ENCODE results near the gene OTUD1. TPM values are rescaled to one million over a fixed set of nuclear protein-coding genes. Genes with fewer than 3 reads are reported as not detected.

The OTUD1 gene
- total and polyA plus RNA-seq, 2 of the 4 experiments (the other 2 are of a cell fraction) = 1.3 to 1.4 TPM

- H2AK5ac ChIP-seq (ENCODE audit: low read depth, low read length) = no peak overlapping the region
- no peak overlapping the region for H3K14ac ChIP-seq (replicated peaks; ENCODE audit: low read depth, low read length)
- no peaks in the 10 kb centered on the region for H4K20me1 ChIP-seq (ENCODE audit: insufficient read depth, low read length)
- POLR2A ChIA-PET (ENCODE audit: unreplicated experiment) = no interaction called here
- H4K91ac ChIP-seq (ENCODE audit: insufficient read depth, low read depth, low read length) = no peak overlapping the region
- no peak overlapping the region for H3K9ac ChIP-seq (ENCODE audit: low read depth, low read length)
- in situ Hi-C loops (cut with MboI; ENCODE audit: low sequenced_read_pairs) = no loop called here
- no peak overlapping the region for H4K8ac ChIP-seq (ENCODE audit: low read depth in 2 of 2, low read length in 2 of 2)
- no peaks in the 10 kb centered on the region for H3K4me1 ChIP-seq (ENCODE audit: control insufficient read depth, insufficient read depth, low read length)
- no peak overlapping the region for H3K56ac ChIP-seq (ENCODE audit: extremely low read depth, insufficient read depth, low read length)
- H3K4me3 ChIP-seq (ENCODE audit: insufficient read depth, low read depth, low read length) = no peak overlapping the region
- no peaks in the 10 kb centered on the region for H3K79me1 ChIP-seq (ENCODE audit: low read depth in 1 of 2, low read length in 2 of 2)
- no peak overlapping the region for H2BK15ac ChIP-seq (ENCODE audit: low read depth, low read length)
- CTCF ChIA-PET = no interaction called here
- H3K9me1 ChIP-seq (ENCODE audit: insufficient read depth, low read length) = no peaks in the 10 kb centered on the region
- H3K23ac ChIP-seq (ENCODE audit: low read depth, low read length) = no peak overlapping the region
- dilution Hi-C loops (cut with HindIII; ENCODE audit: low sequenced_read_pairs, unreplicated experiment) = no loop called here
- H3K27me3 ChIP-seq (ENCODE audit: control insufficient read depth, insufficient read depth, low read length) = no peaks in the 10 kb centered on the region; the same call in 1 of the 2 replicates
- intact Hi-C loops (cut with micrococcal nuclease) = no loop called here
- H3K18ac ChIP-seq (ENCODE audit: low read depth, low read length) = no peak overlapping the region
- BruUV-seq (replicated peaks) = no TSS peak
- no peak overlapping the region for H2BK5ac ChIP-seq (ENCODE audit: low read depth, low read length, poor library complexity, severe bottlenecking)
- ATAC-seq (ENCODE audit: low read depth) (no peak), DNase-seq (no peak)
- no CpG with 5 or more reads among the region's 2 CpGs for WGBS, 2 experiments (ENCODE audit: extremely low coverage in 2 of 2, insufficient read length in 1 of 2)
- no peak overlapping the region for H3K4me2 ChIP-seq (ENCODE audit: low read depth, low read length)
- H2AFZ ChIP-seq (replicated peaks; ENCODE audit: low read length, poor library complexity) = no peak overlapping the region
- H3K27ac ChIP-seq (ENCODE audit: insufficient read depth, low read length) = no peak overlapping the region
- H2BK20ac ChIP-seq (ENCODE audit: low read depth, low read length) = no peak overlapping the region
- H3K36me3 ChIP-seq (ENCODE audit: control insufficient read depth, insufficient read depth, low read length) = no peaks in the 10 kb centered on the region
- no peak overlapping the region for H2BK120ac ChIP-seq (ENCODE audit: low read depth, low read length)
- H3K9me3 ChIP-seq (ENCODE audit: control insufficient read depth, insufficient read depth, low read length) = no peaks in the 10 kb centered on the region
- TF ChIP-seq CHD1 (IDR thresholded peaks at IDR 0.05; ENCODE audit: low read depth, low read length) (no peak), ELK1 (IDR thresholded peaks at IDR 0.05; ENCODE audit: borderline replicate concordance, low read depth, low read length) (no peak), USF2 (IDR thresholded peaks at IDR 0.05; ENCODE audit: low read depth, low read length) (no peak), CEBPB (IDR thresholded peaks at IDR 0.05; ENCODE audit: low read depth, low read length) (no peak), FOS (IDR thresholded peaks at IDR 0.05; ENCODE audit: low read depth, low read length) (no peak), SMC3 (IDR thresholded peaks at IDR 0.05; ENCODE audit: low read depth, low read length) (no peak), CTCF (conservative IDR thresholded peaks at IDR 0.05; ENCODE audit: low read depth, low read length) (no peak), RCOR1 (IDR thresholded peaks at IDR 0.05; ENCODE audit: insufficient replicate concordance, low read length) (no peak), RFX5 (IDR thresholded peaks at IDR 0.05; ENCODE audit: low read depth, low read length) (no peak), MAZ (IDR thresholded peaks at IDR 0.05; ENCODE audit: borderline replicate concordance, low read depth, low read length) (no peak), MXI1 (IDR thresholded peaks at IDR 0.05; ENCODE audit: borderline replicate concordance, low read depth, low read length) (no peak), POLR2A (IDR thresholded peaks at IDR 0.05; ENCODE audit: low read depth, low read length) (no peak)
- H3K4ac ChIP-seq (ENCODE audit: low read depth, low read length) = no peak overlapping the region
- H2AK9ac ChIP-seq (replicated peaks; ENCODE audit: low read depth, low read length, poor library complexity) = no peak overlapping the region
- no peak overlapping the region for H4K5ac ChIP-seq (ENCODE audit: low read depth, low read length)
Measured at GRCh38 chr10:23433701-23434100, 5.2 kb upstream of the OTUD1 start.

Data from IMR-90 (cell line).